NCI-H1105 (cell line): ENCODE data around the gene USP48.
"Not testable (repeated sequence)": the region's sequence is repeated elsewhere in the genome, so short reads cannot be mapped to it uniquely, and the experiment has no call there.

Experiments
- DNase-seq: peaks from one replicate; lab custom pipeline; 2025; lab: John Stamatoyannopoulos, UW

The USP48 gene

GRCh38 chr1:21814241-21814918 is 31.4 kb upstream of the USP48 start:
- no peak for DNase-seq

- no peak for DNase-seq
Measured at GRCh38 chr1:21813542-21813941, 30.6 kb upstream of the USP48 start.

GRCh38 chr1:21811875-21812305 is 28.9 kb upstream of the USP48 start, which contains the start of gene LDLRAD2:
Gene LDLRAD2, plus strand, starts transcription at chr1:21812265. Its CDS starts 187 bp downstream, at chr1:21812452.
- DNase-seq: no peak

- no peak for DNase-seq
Measured at GRCh38 chr1:21804536-21804935, 21.6 kb upstream of the USP48 start.

GRCh38 chr1:21801100-21801499 is 18.2 kb upstream of the USP48 start:
- no peak for DNase-seq

GRCh38 chr1:21799730-21800129 is 16.8 kb upstream of the USP48 start:
- DNase-seq: no peak

GRCh38 chr1:21795075-21795474 is 12.1 kb upstream of the USP48 start:
- no peak for DNase-seq

GRCh38 chr1:21794656-21795055 is 11.7 kb upstream of the USP48 start:
- no peak for DNase-seq

- DNase-seq: no peak
Measured at GRCh38 chr1:21793104-21793503, 10.2 kb upstream of the USP48 start.

GRCh38 chr1:21786640-21787039 is 3.7 kb upstream of the USP48 start:
- no peak for DNase-seq

- not testable (repeated sequence) for DNase-seq
Measured at GRCh38 chr1:21785764-21786163, 2.8 kb upstream of the USP48 start.

GRCh38 chr1:21783679-21784603 is 992 bp upstream of the USP48 start:
- DNase-seq: no peak

- DNase-seq: peak; percentile 58
Measured at GRCh38 chr1:21782349-21782867, 541 bp downstream of the USP48 start.

- no peak for DNase-seq
Measured at GRCh38 chr1:21781815-21782348, 1.1 kb downstream of the USP48 start.

GRCh38 chr1:21779613-21780521 is 3.1 kb downstream of the USP48 start:
- no peak for DNase-seq

GRCh38 chr1:21778405-21778727 is 4.6 kb downstream of the USP48 start:
- no peak for DNase-seq

GRCh38 chr1:21776925-21777324 is 6.0 kb downstream of the USP48 start:
- not testable (repeated sequence) for DNase-seq

- DNase-seq: no peak
Measured at GRCh38 chr1:21775985-21776562, 6.9 kb downstream of the USP48 start.

- no peak for DNase-seq
Measured at GRCh38 chr1:21775550-21775914, 7.4 kb downstream of the USP48 start.

GRCh38 chr1:21774835-21775549 is 8.0 kb downstream of the USP48 start:
- no peak for DNase-seq

GRCh38 chr1:21773585-21773984 is 9.4 kb downstream of the USP48 start:
- no peak for DNase-seq
